HG03457 (cell line): ENCODE results near the gene NCF1.
"Not testable (repeated sequence)": the region's sequence is repeated elsewhere in the genome, so short reads cannot be mapped to it uniquely, and the experiment has no call there.

ENCODE experiments used
- ATAC-seq: cut with Tn5 transposase; IDR thresholded peaks from one replicate; pipeline ENCODE4 v1.9.1; 2021; ENCODE audit warnings: moderate number of reproducible peaks; ENCODE audit not compliant: unreplicated experiment

The NCF1 gene

DNA sequence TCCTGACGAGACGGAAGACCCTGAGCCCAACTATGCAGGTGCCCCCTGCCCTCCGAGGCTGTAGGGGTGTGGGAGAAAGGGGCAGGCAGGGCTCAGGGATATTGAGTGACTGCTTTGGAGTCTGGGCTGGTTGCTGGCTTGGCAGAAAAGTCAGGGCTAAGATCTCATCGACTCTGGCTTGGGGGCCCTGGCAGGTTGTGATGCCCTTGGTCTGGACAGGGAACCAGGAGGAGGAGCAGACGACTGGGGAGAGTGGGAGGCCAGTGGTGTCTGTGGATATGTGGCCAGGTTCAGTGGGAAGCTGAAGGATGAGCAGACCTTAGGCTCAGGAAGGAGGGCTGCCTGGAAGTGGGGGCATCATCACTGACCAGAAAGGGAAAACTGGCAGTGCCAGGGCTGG lies 9.8 kb downstream of the NCF1 start:
- not testable (repeated sequence) for ATAC-seq

DNA sequence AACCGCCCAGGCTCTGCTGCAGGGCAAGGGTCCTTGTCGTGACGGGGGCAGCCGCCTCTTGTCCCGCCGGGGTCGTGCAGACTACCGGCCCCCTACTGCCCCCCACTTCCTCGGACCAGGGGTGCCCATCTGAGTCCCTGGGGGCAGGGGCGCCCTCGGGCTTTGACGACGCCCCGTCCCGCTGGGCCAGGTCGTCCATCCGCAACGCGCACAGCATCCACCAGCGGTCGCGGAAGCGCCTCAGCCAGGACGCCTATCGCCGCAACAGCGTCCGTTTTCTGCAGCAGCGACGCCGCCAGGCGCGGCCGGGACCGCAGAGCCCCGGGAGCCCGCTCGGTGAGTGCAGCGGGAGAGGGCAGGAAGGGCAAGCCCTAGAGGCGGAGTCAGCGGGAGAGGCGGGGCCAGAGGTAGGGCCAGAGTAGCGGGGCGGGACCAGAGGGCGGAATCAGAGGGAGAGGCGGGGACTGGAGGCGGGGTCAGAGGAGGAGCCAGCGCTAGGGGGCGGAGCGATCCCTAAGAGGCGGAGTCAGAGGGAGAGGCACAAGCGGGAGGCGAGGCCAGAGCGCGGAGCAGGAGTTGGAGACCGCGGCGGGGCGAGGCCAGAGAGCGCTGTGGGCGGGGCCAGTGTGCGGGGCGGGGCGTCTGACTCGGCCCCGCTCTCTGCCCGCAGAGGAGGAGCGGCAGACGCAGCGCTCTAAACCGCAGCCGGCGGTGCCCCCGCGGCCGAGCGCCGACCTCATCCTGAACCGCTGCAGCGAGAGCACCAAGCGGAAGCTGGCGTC lies 14.7 kb downstream of the NCF1 start:
- peak; percentile 82 for ATAC-seq

DNA sequence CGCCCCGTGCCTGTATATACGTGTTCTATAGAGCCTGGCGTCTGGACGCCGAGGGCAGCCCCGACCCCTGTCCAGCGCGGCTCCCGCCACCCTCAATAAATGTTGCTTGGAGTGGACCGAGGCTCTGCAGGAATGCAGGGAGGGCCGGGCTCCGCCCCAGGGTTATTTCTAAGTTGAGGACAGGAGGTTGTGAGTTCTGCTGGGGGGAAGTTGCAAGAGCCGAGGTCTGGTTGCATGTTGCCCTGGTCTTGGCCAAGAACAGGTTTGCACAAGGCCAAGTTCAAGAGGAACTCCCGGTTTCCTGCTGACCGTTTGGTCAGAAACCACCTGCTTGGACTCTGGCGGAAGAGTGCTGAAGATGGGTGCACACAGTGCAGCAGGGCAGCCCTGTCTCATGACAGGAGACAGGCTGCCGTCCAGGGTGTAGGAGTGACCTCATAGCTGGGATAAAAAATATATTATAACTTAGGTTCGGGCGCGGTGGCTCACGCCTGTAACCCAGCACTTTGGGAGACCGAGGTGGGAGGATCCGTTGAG lies 15.5 kb downstream of the NCF1 start:
- not testable (repeated sequence) for ATAC-seq

DNA sequence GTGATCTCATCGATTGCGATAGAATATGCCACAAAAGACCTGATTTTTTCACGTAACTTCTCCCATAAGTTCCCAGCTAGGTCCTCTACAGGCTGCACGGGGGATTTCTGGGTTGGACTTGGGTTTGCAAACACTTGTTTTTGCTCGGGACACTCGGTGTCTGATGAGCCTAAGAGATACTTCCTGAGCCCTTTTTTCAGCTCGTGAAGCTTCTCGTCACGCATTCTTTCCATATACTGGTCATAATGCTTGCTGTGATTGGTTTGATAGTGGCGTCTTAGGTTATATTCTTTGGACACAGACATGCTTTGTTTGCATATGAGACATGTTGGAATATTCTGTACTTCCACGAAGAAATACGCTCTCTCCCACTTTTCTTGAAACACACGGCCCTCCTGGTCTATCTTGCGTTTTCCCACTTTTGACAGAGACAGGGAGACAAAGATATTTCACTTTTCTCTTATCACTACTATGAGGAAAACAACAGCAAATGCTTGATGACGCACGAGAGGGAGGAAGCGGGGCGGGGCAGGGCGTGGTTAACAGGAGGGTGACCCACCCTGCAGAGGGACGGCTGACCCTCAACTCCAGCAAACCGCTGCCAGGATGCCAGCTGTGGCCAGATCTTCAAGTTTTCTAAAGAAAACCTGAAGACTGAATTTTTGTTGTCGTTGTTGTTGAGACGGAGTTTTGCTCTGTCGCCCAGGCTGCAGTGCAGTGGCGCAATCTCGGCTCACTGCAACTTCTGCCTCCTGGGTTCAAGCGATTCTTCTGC lies 24.2 kb downstream of the NCF1 start:
- not testable (repeated sequence) for ATAC-seq

DNA sequence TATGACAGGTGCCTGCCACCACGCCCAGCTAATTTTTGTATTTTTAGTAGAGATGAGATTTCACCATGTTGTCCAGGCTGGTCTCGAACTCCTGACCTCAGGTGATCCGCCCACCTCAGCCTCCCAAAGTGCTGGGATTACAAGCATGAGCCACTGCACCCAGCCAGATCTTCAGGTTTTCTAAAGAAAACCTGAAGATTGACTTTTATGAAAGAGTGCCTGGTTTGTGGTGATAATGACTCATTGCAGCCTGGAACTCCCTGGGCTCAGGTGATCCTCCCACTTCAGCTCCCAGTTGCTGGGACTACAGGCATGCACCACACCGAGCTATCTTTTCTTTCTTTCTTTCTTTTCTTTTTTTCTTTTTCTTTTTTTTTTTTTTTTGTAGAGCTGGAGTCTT lies 24.8 kb downstream of the NCF1 start:
- not testable (repeated sequence) for ATAC-seq

DNA sequence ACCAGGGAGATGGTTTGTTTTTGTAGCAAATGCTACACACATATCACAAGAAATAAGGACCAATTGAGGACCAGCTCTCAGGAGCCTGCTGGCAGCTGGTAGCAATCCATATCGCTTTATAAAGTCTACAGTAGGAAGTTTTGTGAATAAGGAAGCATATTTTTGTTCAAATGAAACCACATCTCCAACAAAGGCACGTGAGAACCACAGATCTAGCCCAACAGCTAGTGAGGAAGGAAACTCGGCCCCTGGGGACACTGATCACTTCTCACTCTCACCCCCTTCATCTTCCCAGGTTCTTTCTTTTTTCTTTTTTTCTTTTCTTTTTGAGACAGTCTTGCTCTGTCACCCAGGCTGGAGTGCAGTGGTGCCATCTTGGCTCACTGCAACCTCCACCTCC lies 42.1 kb downstream of the NCF1 start:
- ATAC-seq: not testable (repeated sequence)

DNA sequence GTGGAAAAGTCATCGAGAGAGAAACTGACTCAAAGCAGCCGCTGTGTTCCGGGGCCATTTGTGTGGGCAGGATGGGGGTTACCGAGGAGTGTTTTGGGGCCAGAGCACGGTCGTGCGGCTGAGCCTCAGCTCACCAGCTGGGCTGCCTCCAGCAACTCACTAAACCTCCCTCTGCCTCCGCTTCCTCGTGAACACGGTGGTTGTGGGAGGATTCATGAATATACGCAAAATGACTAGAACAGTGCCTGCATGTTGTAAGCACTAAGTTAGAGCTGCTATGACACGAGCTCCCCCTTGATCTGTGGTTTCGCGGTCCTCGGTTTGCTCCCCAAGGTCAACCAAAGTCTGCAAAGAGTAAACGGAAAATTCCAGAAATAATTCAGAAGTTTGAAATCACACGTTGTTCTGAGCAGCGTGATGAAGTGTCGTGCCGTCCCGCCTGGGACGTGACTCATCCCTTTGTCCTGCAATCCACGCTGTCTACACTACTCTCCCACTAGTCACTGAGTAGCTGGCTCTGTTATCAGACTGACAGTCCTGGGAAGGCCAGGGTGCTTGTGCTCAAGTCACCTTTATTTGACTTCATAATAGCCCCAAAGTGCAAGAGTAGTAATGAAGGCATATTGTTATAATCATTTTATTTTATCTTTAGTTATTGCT lies 46.5 kb downstream of the NCF1 start:
- peak; percentile 61 for ATAC-seq

DNA sequence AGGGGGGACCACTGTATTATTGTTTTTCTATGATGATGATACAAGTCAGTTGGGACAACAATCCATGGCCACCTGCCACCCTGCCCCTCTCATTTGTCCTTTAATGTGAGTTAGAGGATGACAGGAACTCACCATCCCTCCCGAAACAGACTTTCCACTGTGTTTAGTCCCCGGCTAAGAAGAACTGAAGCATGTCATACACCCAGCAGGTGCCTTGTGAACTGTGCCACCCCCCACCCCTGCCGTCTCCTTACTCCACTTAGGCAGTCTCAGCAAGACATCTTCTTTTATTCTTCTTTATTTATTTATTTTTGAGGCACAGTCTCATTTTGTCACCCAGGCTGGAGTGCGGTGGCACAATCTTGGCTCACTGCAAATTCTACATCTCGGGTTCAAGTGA lies 47.4 kb downstream of the NCF1 start:
- ATAC-seq: not testable (repeated sequence)

DNA sequence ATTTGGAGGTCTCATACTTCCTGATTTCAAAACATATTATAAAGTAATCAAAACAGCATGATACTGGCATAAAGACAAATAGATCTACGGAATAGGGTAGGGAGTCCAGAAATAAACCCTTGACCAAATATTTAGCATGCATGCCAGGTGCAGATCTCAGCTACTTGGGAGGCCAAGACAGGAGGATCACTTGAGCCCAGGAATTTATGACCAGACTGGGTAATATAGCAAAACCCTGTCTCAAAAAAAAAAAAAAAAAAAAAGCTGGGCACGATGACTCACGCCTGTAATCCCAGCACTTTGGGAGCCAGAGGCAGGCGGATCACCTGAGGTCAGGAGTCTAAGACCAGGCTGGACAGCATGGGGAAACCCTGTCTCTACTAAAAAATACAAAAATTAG lies 56.1 kb downstream of the NCF1 start:
- ATAC-seq: not testable (repeated sequence)

DNA sequence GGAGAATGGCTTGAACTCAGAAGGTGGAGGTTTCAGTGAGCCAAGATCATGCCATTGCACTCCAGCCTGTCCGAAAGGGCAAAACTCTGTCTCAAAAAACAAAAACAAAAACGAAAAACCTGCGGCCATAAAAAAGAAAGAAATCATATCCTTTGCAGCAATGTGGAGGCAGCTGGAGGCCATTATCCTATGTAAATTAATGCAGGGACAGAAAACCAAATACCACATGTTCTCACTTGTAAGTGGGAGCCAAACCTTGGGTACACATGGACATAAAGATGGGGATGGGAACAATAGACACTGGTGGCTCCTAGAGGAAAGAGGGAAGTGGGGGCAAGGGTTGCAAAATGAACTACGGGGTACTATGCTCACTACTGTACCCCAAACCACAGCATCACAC lies 56.6 kb downstream of the NCF1 start:
- not testable (repeated sequence) for ATAC-seq
